ENCODE data around the gene DDX41.

DDX41 gene

DNA sequence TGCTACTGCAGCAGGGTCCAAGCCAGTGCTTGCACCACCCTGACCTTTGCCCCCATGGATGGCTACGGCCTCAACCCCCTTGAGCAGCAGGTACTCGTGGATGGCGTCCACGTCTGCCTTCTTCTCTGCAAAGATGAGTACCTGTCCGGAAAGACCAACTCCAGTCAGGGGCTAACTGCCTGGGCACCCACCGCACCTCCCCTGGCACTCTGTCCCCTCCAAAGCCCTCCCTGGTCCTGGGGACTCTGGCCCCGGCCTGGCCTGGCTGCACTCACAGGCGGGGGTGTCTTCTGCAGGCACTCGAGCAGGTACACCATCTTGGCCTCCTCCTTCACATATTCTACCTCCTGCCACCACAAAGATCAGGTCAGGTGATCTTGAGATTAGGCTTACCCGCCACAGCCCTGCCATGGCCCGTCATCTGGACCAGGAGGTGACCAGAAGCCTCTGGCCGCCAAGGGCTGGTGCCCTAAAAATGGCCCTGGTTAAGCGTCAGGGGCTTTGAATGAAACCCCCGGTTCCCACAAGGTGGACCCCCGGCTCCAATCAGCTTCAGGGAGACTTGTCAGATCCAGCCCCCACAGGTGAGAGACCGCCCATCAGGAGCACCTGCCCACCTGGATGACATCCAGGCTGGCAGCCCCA lies 3.9 kb downstream of the DDX41 start:
- DNase-seq = no peak

- DNase-seq = no peak
These were observed 4.7 kb downstream of the DDX41 start for GRCh38 chr5:177511796-177512675.

DNA sequence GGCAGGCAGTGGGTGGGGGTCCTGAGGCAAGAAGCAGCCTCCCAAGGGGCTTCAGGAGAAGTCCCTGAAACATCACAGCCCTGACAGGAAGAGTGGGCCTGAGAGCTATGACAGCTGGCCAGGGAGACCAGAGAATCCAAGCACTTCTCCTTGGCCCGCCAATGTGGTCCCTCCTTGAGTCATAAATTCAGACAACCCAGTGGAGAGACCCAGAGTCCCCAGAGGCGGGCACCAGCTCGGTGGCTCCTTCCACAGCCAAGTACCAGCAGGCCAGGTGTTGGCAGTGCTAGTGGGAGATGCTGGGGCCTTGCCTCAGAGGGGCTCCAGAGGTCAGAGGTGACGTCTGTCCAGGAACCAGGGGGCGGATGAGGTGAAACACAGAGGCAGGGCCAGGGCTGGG lies 5.6 kb downstream of the DDX41 start:
- DNase-seq = no peak

GRCh38 chr5:177510567-177511053 lies 6.2 kb downstream of the DDX41 start:
- DNase-seq = no peak

- no peak for DNase-seq
These were observed 6.7 kb downstream of the DDX41 start for GRCh38 chr5:177509991-177510566.

- DNase-seq = no peak
These were observed 7.3 kb downstream of the DDX41 start, which contains the start of gene DOK3 for GRCh38 chr5:177509381-177509951. Gene DOK3, minus strand, starts transcription at chr5:177509826. Its CDS starts 286 bp downstream, at chr5:177509540.

DNA sequence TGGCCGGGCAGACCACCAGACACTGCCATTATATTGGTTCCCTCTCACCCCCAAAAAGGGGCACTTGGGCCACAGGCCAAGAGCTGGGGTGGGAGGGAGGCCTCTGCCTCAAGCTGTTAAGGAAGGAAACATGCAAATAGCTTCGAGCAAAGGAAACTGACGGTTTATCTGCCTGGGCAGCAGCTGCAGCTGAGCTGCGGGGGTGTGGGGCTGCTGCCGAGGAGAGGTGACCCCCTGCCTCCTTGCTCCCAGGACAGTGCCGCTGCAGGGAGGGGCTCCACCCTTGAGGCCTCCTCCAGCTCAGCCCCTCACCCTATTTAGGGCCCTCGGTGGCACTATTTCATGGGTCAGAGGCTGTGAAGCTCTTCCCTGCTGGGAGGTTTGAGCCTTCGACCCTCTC lies 7.9 kb downstream of the DDX41 start:
- no peak for DNase-seq

DNA sequence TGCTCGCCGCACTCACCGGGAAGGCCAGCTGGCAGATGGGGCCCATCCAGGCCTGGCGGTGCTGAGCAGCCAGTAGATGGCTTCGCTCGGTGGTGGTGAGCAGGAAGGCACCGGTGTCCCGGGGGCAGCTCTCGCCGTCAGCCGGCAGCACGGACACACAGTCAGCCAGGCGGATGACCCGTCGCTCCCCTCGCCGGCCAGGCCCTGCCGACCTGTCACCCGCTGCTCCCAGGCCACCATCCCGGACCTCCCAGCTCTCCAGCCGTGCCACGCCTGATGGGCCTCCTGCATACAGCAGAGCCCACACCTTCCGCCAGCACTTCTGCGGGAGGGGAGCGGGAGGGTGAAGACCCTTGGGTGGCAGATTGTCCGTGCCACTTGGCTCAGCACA lies 8.5 kb downstream of the DDX41 start:
- DNase-seq = no peak

DNA sequence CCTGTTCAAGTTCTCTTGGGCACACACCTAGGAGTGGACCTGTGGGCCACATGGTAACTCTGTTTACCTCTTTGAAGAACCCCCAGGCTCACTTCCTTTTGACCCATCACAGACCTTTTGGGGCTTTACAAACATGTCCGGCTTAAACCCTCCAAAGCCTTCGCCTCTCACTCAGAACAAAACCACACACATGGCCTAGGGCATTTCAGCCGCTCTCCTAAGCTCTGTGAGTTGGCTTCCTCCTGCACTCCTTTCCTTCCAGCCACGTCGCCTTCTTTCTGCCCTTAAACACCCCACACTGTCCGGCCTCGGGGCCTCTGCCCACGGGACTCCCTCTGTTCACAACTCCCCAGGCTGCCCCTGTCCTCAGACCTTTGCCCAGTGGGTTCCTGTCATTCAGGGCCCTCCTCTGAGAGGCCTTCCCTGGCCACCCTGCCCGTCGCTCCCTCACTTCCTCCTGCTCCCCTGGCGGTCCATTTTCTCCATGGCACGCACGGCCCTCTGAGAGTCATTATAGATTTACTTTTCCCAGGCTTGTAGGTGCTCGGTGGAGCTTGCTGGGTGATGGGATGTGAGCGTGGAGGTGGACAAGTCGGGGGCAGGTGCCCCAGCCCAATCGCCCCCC lies 9.1 kb downstream of the DDX41 start:
- no peak for DNase-seq

GRCh38 chr5:177507165-177507564 lies 9.6 kb downstream of the DDX41 start:
- DNase-seq = no peak

GRCh38 chr5:177505075-177505474 lies 11.7 kb downstream of the DDX41 start:
- DNase-seq = no peak

DNA sequence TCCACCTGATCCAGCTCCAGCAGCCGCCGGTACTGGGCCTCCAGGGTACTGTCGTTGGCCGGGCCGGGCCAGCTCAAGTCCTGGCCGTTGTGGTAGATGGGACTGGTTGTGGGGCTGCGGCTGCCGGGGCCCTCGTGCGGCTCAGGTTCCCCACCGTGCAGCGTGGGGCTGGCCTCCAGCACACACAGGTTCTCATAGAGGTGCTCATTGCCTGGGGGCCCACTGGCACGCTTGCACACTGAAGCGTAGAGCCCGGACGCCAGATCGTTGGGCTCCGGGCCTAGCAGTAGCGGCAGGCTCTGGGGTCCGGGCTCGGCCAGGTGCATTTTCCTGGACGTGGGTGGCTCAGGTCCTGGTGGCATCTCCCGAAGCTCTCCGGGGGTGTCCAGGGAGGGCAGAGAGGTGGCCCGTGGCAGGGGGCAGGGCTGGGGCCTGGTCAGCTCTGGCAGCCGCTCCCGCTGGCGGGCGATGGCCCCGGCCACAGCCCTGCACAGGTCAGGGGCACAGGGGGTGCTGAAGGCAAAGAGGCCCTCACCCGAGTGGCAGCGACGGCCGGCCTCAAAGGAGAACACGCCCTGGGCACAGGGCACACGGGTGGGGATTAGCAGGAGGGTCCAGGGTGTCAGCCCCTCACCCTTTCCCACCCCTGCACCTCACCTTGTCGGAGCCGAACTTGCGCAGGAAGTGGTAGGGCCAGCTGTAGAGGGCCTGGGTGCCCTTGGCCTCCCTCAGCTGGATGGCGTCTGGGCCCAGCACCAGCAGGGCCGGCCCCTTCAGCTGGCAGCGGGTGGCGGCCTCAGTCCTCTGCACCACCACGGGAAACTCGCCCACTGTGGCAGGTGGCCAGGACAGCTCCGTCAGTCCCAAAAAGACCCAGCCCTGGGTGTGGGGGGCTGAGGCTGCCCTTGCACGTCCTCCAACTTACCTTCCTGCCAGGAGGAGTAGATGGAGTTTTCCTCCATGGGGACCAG lies 12.4 kb downstream of the DDX41 start:
- no peak for DNase-seq

DNA sequence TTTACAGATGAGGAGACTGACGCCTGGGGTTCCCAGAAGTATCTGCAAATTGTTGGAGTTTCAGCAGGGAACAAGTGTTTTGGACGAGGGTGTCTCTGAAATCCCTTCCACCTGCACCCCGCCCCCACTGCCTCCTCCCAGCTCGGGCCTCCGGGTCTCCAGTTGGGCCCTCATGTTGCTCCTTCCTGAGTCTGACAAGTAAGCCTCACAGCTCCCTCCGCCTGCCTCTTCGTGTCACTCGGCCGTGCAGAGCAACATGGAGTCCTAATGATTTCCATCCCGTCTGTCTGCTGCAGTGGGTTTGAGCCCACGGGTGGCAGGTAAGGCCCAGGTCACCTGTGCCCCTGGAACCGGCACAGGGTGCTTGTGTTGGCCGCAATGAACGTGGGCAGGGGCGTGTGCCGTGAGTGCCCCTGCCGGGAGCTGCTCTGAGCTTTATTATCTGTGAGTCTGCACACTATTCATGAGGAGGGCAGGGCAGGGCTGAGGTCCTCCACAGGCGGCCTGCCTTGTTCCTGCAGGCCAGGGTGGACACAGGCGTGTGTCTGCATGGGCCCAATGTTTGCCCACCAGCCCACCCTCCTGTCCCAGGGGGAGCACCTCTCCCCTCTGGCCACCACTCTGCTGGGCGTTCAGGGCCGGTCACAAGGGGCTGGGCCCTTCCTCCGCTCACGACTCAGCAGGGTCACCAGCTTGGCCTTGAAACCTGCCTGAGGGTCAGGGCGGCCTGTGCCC lies 13.2 kb downstream of the DDX41 start:
- DNase-seq = no peak

DNA sequence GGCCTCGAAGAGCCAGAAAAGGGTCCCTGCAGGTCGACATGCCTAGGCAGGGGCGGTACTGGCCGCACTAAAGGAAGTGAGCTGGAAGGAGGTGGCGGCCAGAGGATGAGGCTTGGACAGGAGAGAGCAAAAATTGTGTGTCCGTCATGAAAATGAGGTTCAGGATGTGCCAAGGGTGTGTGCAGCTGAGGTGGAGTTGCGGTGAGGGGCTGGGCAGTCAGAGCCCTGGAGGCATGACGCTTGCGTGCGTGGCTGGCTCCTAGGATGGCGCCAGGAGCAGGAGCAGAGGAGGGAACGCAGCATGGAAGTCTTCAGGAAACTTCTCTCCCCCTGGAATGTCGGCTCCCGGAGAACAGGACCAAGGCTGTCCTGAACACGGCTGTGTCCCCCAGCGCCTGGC lies 13.9 kb downstream of the DDX41 start:
- no peak for DNase-seq

DNA sequence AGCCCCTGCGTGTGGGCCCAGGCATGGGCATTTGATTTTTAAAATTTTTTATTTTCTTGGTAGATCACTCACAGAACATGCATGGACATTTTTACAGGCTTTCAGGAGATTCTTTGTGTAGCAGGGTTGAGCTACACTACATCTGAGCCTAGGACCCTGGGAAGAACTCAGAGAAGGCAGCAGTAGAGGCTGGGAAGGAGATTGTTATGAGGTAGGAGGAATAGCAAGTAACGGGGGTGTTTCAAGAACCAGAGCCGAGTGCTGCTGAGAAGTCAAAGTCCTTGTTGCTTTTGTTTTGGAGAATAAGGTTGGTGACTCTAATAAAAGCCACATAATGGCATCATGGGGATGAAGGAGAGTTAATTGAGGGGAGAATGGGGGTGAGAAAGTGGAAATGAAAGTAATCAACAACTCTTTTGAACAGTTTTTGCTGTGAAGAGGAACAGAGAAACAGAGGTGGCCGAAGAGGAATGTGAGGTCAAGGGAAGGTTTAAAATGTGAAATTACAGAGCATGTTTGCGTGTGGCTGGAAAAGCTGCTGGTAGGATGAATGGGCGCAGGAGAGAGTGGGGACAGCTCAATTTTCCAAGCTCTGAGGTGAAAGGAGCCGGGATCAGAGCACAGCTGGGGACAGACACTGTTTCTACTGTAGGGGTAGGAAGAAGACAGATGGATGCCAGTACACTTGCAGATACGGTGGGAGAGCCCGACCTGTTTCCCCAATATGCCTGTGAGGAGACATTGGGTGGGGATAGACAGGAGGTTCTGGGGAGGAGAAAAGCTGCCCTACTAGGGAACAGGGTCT lies 14.7 kb downstream of the DDX41 start:
- no peak for DNase-seq

DNA sequence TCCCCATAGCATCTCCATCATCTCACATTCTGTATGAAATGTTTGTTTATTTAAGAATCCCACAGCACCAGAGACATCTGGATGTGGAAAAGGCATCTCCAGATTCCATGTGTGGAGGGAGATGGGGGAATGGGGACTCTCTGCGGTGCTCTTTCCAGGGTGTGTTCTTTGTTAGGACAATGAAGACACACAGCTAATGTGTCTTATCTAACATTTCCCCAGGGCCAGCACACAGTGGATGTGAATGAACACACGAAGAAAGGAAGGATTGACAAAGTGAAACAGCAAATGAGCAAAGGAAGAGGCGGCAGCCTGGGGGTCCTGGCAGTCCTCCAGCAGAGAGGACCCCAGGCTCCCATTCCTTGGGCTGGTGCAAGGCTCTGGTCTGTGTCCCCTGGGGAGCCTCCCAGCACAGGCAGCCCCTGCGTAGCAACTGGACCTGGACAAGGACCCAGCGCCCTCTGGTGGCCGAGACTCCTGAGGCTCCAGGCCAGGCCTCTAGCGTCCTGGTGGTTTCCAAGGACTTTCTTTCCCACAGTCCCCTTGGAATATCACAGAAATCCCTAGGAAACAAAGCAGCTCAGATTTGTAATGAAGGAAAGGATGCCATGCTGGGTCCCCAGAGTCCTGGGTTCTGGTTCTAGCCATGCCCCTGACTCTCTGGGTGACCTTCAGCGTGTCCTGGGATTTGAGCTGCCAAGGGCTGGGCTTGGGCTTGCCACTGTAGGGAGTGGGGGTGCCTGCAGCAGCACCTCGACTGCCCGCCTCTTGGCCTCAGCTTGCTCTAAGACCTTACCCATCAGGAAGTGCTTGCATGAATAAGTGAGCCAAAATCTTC lies 15.9 kb downstream of the DDX41 start:
- peak; percentile 27 for DNase-seq

DNA sequence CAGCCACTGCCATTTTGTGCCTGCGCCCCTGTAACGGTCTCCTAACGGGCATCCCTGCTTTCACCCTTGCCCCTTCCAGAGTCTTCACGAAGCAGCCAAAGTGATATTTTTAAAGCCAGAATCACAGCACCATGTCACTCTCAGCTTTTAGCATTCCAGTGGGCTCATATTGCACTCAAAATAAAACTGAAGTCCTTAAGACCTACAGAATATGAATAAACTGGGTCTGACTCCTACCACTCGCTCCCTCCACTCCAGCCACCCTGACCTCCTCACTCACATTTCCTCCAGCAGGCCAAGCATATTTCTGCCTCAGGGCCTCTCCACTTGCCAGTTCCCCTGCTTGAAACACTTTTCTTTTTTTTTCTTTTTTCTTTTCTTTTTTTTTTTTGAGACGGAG lies 16.9 kb downstream of the DDX41 start:
- no peak for DNase-seq

GRCh38 chr5:177498013-177498787 lies 18.6 kb downstream of the DDX41 start:
- DNase-seq = no peak

All from NCI-H2227 treated with DMSO at 0.1 percent for 48 hours (cell line).